HG02852 (cell line): Measurements from ENCODE around the gene HIPK4.
"Not testable (repeated sequence)": the region's sequence is repeated elsewhere in the genome, so short reads cannot be mapped to it uniquely, and the experiment has no call there.

Experiments
- ATAC-seq: cut with Tn5 transposase; IDR thresholded peaks from one replicate; pipeline ENCODE4 v1.9.1; 2021; ENCODE audit warnings: mild to moderate bottlenecking, moderate library complexity; ENCODE audit not compliant: unreplicated experiment

The HIPK4 gene

DNA sequence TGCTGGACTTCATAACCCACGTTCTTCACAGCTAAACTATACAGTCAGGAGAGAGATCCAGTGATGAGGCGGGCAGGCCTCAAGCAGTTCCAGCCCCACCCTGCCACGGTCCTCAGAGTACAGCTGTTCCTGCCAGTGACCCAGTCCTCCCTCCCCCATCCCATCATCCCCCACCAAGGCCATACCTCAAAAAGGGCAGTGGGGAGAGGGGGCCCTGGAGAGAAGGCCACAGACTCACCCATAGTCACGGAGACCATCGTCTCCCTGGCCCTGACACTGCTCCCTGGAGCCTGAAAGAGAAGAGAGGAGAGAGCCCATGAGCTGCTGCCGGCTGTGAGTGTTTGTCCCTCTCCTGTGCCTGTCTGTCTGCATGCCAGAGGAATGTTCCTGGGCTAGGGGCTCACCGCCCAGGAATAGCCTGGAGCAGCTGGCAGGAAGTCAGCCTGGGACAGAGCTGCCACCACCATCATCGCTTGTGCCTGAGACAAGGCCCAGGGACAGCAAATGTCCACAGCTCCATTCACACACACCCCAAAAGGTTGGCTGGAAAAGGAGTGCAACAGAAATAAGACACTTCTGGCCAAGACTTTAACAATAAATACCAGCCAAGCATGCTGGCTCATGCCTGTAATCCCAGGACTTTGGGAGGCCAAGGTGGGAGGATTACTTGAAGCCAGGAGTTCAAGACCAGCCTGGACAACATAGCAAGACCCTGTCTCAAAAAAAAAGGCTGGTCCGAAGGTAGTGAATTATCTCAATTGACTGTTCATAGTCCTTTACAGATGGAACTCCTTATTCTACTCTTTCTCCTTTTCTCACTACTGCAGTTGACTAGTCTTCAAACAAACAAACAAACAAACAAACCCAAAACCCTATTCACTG, 48.1 kb downstream of the HIPK4 start:
- no peak for ATAC-seq

GRCh38 chr19:40339018-40339728, 50.8 kb downstream of the HIPK4 start:
- no peak for ATAC-seq

DNA sequence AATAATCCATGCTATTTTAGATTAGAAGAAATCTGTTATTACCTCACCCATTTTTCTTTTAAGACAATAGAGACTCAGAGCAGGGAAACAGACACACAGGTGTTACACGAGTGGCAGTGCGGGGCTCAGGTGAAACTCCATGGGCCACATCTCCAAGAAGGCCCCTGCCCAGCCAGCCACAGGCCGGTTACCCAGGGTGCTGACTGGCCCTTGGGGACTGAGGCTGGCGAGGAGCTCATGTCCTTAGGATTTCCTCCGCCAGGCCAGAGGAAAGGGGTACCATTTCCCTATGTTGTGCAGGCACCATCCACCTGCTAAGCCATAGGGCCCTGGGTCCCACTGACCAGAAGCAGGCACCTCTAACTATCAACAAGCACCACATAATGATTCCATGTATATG, 52.4 kb downstream of the HIPK4 start:
- no peak for ATAC-seq

DNA sequence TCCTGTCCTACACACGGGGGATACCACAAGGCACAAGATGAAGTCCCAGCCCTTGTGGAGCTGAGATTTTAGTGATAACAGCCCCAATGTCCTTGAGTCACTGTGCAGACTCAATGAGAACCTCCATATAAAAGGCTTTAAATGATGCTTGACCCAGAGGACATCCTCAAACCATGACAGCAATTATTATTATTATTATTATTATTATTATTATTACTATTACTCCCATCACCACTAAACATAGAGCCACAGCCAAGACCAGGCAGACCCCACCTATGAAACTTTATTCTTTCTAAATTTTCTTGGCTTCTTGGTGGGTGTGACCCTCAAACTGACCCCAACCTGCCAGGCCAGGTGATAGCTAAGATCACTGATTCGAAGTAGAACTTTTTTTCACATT, 52.9 kb downstream of the HIPK4 start:
- no peak for ATAC-seq

DNA sequence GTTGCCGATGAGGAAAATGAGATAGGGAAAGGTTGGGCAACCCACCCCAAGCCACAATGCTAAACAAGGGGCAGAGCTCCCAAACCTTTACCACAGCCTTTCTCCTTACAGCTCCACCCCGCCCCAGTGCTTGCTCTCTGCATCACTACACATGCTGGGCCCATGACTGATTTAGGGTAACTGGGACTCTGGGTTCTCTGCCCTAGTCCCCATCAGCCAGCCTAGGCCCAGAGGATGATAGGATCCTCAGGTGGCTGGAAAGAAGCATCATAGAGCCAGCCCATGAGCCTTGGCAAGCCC, 53.4 kb downstream of the HIPK4 start:
- ATAC-seq, result no peak

DNA sequence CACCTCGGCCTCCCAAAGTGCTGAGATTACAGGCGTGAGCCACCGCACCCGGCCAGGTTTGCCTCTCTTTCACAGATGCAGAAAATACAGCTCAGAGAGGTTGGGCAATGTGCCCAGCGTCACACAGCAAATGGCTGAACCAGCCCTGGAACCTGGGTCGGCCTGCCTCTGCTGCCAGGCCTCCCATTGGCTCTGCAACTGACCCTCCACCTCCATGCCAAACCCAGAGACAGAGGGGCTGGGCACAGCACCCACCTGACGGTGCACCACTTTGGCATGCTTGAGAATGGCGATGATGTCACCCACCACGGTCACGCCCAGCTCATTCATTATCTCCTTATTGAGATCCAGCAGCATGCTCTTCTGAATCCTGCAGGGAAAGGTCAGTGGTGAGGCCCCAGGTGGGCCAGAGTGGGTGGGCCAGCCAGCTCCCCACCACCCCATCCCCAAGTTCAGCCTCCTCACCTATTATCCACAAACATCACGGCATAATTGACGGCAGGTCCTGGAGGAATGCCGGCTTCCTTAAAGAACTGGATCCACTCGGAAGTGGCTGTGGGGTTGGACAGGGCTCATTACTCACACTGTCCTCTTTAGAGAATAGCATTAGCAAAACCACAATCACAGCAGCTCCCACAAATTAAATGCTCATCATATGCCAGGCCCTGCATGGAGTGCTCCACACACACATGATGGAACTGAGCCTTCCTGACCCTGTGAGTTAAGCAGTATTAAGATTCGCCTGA, 54.0 kb downstream of the HIPK4 start:
- ATAC-seq, result no peak

GRCh38 chr19:40335101-40335500, 54.9 kb downstream of the HIPK4 start:
- ATAC-seq, result no peak

GRCh38 chr19:40333083-40333482, 56.9 kb downstream of the HIPK4 start:
- ATAC-seq, result not testable (repeated sequence)

DNA sequence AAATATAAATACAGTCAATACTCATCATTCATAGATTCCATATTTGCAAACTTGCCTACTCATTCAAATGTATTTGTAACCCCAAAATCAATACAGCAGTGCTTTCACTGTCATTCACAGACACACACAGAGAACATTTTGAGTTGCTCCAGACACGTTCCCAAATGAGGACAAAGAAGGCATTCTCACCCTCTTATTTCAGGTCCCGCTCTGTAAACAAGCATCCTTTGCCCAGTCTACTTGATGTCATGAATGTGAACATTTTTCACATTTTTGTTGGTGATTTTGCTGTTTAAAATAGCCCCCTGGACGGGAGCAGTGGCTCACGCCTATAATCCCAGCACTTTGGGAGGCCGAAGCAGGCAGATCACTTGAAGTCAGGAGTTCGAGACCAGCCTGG, 57.3 kb downstream of the HIPK4 start:
- ATAC-seq, result no peak

DNA sequence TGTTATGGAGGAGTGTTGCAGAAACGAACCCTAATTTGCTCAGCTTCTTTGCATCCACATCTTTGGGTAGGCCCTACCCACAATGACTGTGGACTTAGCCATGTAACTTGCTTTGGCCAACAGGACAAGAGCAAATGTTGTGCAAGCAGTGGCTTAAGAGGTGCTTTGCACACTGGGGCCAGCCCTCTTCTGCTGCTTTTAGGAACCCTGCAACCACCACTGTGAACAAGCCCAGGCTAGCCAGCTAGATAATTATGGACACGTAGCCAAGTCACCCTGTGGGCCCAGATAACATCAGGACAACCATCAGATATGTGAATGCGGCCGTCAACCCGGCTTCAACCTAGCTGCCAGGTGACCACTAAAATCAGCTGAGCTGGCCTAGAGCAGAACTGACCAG, 58.9 kb downstream of the HIPK4 start:
- ATAC-seq, result no peak
